Glutamatergic neuron (in vitro differentiated cells): Measurements from ENCODE around the gene ITGAE. TPM values are rescaled to one million over a fixed set of nuclear protein-coding genes. Genes with fewer than 3 reads are reported as not detected.

Source experiments
- DNase-seq: peaks from one replicate; pipeline ENCODE4 v3.0.0; 2022
- H3K27ac Mint-ChIP-seq: one replicate; pipeline ENCODE4 v1.8.0; 2020; ENCODE audit warnings: mild to moderate bottlenecking, mixed read lengths, inconsistent platforms; ENCODE audit not compliant: unreplicated experiment
- H3K27me3 Mint-ChIP-seq: one replicate; pipeline ENCODE4 v1.8.0; 2020; ENCODE audit warnings: mild to moderate bottlenecking, moderate library complexity, mixed read lengths, inconsistent platforms; ENCODE audit not compliant: unreplicated experiment
- H3K36me3 Mint-ChIP-seq: one replicate; pipeline ENCODE4 v1.8.0; 2020; ENCODE audit warnings: mild to moderate bottlenecking, mixed read lengths, inconsistent platforms; ENCODE audit not compliant: unreplicated experiment
- H3K4me1 Mint-ChIP-seq: one replicate; pipeline ENCODE4 v1.8.0; 2020; ENCODE audit warnings: mild to moderate bottlenecking, low read depth, mixed read lengths, inconsistent platforms; ENCODE audit not compliant: unreplicated experiment
- H3K4me3 Mint-ChIP-seq: one replicate; pipeline ENCODE4 v1.8.0; 2020; ENCODE audit warnings: mild to moderate bottlenecking, mixed read lengths, inconsistent platforms; ENCODE audit not compliant: unreplicated experiment
- H3K9me3 Mint-ChIP-seq: one replicate; pipeline ENCODE4 v1.8.0; 2020; ENCODE audit warnings: mild to moderate bottlenecking, moderate library complexity, mixed read lengths, inconsistent platforms; ENCODE audit not compliant: unreplicated experiment
- total RNA-seq: library from RNA; stranded (reverse); fragmentation: NEBNext Ultra II Directional; extraction: Animal tissue kit (Norgen Biotek cat#: 25700); gene quantifications from one replicate; pipeline ENCODE4 v1.2.1, GENCODE V29; 2021; ENCODE audit not compliant: unreplicated experiment
- TF ChIP-seq, protein P1 (sequence below): fragments of 200-600 bp; sonication (generic); IDR thresholded peaks from one replicate; pipeline ENCODE4 v1.5.0; 2021; ENCODE audit not compliant: partially characterized antibody, unreplicated experiment

Gene ITGAE
- total RNA-seq, 1 donor from 2014 or later = 19.2 TPM

DNA sequence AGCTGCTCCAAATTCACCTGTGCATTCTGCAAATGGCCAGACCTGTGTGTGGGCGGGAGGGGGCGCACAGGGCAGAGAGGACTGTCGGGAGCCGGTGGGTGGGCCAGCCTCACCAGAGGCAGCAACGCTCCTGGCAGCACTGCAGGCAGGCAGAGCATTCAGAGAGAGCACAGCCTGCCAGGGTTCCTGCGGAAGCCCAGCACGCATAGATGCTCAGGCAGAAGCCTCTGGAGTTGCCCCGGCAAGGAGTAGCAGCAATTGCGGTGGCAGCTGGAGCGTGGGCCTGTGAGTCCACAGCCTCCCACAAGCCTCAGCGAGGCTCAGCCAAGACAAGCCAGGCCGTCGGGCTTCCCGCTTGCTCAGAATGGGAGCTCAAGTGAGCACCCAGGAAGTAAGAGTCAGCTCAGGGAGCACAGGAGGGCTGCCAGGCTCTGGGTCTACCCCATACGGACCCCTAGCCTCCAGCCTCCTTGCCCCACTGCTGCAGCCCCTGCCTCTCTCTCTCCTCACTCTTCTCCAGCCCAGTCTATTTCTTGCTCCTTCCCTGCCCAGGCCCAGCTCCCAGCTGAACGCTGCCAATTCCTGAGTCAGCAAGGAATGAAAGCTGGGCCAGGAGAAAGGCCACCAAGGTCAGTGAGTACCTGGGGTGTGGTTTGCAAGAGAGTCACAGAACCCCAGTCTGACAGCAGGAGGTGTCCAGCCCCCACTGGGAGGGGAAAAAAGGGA, 122.7 kb downstream of the ITGAE start:
- Mint-ChIP-seq H3K9me3 (no peaks in the 10 kb centered on the region), H3K36me3 (no peaks in the 10 kb centered on the region), H3K27ac (no peak overlapping the region), H3K27me3 (peaks cover 2% of the 10 kb centered on the region), H3K4me3 (no peak overlapping the region), H3K4me1 (peaks cover 2% of the 10 kb centered on the region)
- DNase-seq = no peak
- TF ChIP-seq, protein P1, sequence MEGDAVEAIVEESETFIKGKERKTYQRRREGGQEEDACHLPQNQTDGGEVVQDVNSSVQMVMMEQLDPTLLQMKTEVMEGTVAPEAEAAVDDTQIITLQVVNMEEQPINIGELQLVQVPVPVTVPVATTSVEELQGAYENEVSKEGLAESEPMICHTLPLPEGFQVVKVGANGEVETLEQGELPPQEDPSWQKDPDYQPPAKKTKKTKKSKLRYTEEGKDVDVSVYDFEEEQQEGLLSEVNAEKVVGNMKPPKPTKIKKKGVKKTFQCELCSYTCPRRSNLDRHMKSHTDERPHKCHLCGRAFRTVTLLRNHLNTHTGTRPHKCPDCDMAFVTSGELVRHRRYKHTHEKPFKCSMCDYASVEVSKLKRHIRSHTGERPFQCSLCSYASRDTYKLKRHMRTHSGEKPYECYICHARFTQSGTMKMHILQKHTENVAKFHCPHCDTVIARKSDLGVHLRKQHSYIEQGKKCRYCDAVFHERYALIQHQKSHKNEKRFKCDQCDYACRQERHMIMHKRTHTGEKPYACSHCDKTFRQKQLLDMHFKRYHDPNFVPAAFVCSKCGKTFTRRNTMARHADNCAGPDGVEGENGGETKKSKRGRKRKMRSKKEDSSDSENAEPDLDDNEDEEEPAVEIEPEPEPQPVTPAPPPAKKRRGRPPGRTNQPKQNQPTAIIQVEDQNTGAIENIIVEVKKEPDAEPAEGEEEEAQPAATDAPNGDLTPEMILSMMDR = no peak

- TF ChIP-seq, protein P1 = no peak
- Mint-ChIP-seq H3K36me3 (no peaks in the 10 kb centered on the region), H3K4me1 (no peaks in the 10 kb centered on the region), H3K9me3 (no peaks in the 10 kb centered on the region), H3K27ac (peak overlapping the region; percentile 28), H3K27me3 (peaks cover 2% of the 10 kb centered on the region), H3K4me3 (no peak overlapping the region)
- DNase-seq = no peak
Observed at GRCh38 chr17:3675886-3676285, 125.1 kb downstream of the ITGAE start.

DNA sequence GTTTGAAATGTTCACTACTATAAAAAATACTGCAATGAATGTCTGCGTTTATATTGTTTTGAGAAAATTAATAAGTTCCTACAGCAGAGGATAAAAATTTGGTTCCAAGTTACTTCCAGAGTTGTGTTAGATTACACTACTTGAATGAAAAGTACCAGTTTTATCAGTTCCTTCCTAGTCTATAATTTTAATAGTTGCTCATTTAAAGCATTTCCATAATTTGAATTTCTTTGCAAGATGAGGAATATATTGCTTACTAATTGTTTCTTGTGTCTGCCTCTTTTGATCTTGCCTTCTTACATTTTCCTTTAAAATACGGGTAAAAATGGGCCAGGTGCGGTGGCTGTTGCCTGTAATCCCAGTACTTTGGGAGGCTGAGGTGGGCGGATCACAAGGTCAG, 128.4 kb downstream of the ITGAE start:
- TF ChIP-seq, protein P1 = no peak
- Mint-ChIP-seq H3K9me3 (peaks cover 4% of the 10 kb centered on the region), H3K36me3 (no peaks in the 10 kb centered on the region), H3K27me3 (peaks cover 6% of the 10 kb centered on the region), H3K4me3 (no peak overlapping the region), H3K27ac (no peak overlapping the region), H3K4me1 (peaks cover 4% of the 10 kb centered on the region)
- no peak for DNase-seq

DNA sequence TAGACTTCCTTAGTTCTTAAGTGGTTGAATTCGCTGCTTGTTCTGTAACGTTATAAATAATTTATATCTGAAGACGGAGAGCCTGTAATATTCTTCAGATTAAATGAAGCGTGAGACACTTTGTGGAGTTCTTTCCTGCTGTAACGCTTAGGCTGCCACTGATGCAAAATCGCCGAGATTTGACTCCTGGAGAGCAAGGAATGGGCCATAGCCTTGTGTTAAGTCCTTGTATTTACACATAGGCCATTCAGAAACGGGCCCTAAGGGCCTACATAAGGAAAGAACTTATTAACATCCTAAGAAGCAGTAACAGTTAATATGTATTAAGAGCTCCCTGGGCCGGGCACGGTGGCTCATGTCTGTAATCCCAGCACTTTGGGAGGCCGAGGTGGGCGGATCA, 131.4 kb downstream of the ITGAE start:
- peaks cover 17% of the 10 kb centered on the region for H3K4me1 Mint-ChIP-seq
- TF ChIP-seq, protein P1 = no peak
- H3K27me3 Mint-ChIP-seq = peaks cover 13% of the 10 kb centered on the region
- H3K27ac Mint-ChIP-seq = peak overlapping the region; percentile 91
- DNase-seq = no peak
- H3K4me3 Mint-ChIP-seq = peak overlapping the region; percentile 96
- no peaks in the 10 kb centered on the region for H3K36me3 Mint-ChIP-seq
- H3K9me3 Mint-ChIP-seq = peaks cover 15% of the 10 kb centered on the region

GRCh38 chr17:3669085-3669347, 132.0 kb downstream of the ITGAE start:
- Mint-ChIP-seq H3K27me3 (peaks cover 18% of the 10 kb centered on the region), H3K4me1 (peaks cover 23% of the 10 kb centered on the region), H3K27ac (peak overlapping the region; percentile 91), H3K9me3 (peaks cover 20% of the 10 kb centered on the region), H3K36me3 (no peaks in the 10 kb centered on the region), H3K4me3 (peak overlapping the region; percentile 96)
- TF ChIP-seq, protein P1 = no peak
- no peak for DNase-seq
